Motor neuron (in vitro differentiated cells): Measurements from ENCODE around the gene AP1S2. TPM values are rescaled to one million over a fixed set of nuclear protein-coding genes. Genes with fewer than 3 reads are reported as not detected.

Source experiments
- ATAC-seq, 8 experiments: fragments of 200-7000 bp; cut with Tn5 transposase; replicated peaks in 6 of 8; 2 replicates each; pipeline ENCODE4 v1.8.0; 2021; ENCODE audit warnings: mild to moderate bottlenecking in 8 of 8, moderate library complexity in 8 of 8
- H3K27ac ChIP-seq, 2 donors: fragments of 250-450 bp; sonication (Bioruptor Pico); 2 replicates each; pipeline ENCODE4 v1.9.0; 2021; ENCODE audit warnings: antibody characterized with exemption in 2 of 2, mild to moderate bottlenecking in 2 of 2, moderate library complexity in 1 of 2
- H3K4me1 ChIP-seq, 2 donors: fragments of 250-450 bp; sonication (Bioruptor Pico); replicated peaks in 1 of 2; 2 replicates each; pipeline ENCODE4 v1.6.1; 2021; ENCODE audit warnings: antibody characterized with exemption in 2 of 2, mild to moderate bottlenecking in 2 of 2, moderate library complexity in 1 of 2
- H3K4me3 ChIP-seq, 5 donors: fragments of 250-450 bp; sonication (Bioruptor Pico); 2 replicates each; pipeline ENCODE4 v1.9.0; 2021; ENCODE audit warnings: antibody characterized with exemption in 5 of 5, mild to moderate bottlenecking in 5 of 5, moderate library complexity in 4 of 5
- WGBS, 10 experiments: fragments of 450-650 bp; shearing (Covaris generic); methylation state at CpG; one replicate each; pipeline ENCODE4 v1.0.0; 2022; 5-methylcytosine and 5-hydroxymethylcytosine counted together
- in situ Hi-C, 9 experiments: fragments of 400-800 bp; cut with MboI; loops; one replicate each; pipeline ENCODE4 v1.15.0; 2021; ENCODE audit warnings: low sequenced_read_pairs in 9 of 9, low pct_unique_long_range_greater_than_20kb in 2 of 9; ENCODE audit not compliant: unreplicated experiment in 9 of 9
- total RNA-seq, 8 experiments: library from RNA; unstranded; fragments of 300-600 nt; gene quantifications; 2 replicates each; pipeline versions ENCODE4 v1.2.3 to v1.2.4, GENCODE V29; 2022

AP1S2 gene
- total RNA-seq, 8 experiments from 2014 or later, result 50.0 to 137 (median 77.4) TPM

GRCh38 chrX:15786915-15787314 is 67.7 kb downstream of the AP1S2 start:
- peak in 3 of 8 experiments; percentile 9 to 25 (median 22) for ATAC-seq
- in situ Hi-C loops, result loop anchor here in 1 of 9 experiments (25.0 kb wide), 1 partner anchor 100 kb away; no protein-coding TSS in a partner anchor

DNA sequence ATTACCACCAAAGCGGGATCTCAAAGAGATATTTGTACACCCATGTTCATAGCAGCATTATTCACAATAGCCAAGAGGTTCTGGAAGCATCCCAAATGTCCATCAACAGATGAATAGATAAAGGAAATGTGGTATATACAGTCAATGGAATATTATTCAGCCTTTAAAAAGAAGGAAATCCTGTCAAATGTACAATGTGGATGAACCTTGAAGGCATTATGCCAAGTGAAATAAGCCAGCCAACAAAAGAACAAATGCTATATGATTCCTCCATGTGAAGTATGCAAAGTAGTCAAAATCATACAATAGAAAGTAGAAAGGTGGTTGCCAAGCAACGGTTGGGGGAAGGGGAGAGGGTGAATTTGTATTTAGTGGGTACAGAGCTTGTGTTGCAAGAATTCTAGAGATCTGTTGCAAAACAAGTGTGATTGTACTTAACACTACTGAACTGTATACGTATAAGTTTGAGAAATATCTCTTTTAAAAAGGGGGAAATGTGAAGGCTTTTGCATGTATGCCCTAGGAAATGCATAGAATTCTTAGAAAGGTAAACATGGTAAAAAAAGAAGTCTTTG is 69.3 kb downstream of the AP1S2 start:
- in situ Hi-C loops, result loop anchor here in 1 of 9 experiments (25.0 kb wide), 1 partner anchor 98 kb away; no protein-coding TSS in a partner anchor
- no peak for ATAC-seq
- Histone ChIP-seq H3K27ac (no peak overlapping the region), H3K4me1 (peaks cover 0 to 4% of the 10 kb centered on the region in 2 donors), H3K4me3 (no peak overlapping the region)
- WGBS, 10 experiments, result 82 to 100% (median 95%) methylated on average over 1 to 3 of the region's 3 CpGs; no CpG with 5 or more reads in 1 of the 10 experiments

More at GRCh38 chrX:15786915-15787314, 67.7 kb downstream of the AP1S2 start:
- WGBS, 10 experiments, result 90% methylated on average over 1 of the region's 3 CpGs; no CpG with 5 or more reads in 9 of the 10 experiments
- Histone ChIP-seq H3K27ac (no peak overlapping the region), H3K4me1 (peaks cover 0 to 4% of the 10 kb centered on the region in 2 donors), H3K4me3 (no peak overlapping the region)

DNA sequence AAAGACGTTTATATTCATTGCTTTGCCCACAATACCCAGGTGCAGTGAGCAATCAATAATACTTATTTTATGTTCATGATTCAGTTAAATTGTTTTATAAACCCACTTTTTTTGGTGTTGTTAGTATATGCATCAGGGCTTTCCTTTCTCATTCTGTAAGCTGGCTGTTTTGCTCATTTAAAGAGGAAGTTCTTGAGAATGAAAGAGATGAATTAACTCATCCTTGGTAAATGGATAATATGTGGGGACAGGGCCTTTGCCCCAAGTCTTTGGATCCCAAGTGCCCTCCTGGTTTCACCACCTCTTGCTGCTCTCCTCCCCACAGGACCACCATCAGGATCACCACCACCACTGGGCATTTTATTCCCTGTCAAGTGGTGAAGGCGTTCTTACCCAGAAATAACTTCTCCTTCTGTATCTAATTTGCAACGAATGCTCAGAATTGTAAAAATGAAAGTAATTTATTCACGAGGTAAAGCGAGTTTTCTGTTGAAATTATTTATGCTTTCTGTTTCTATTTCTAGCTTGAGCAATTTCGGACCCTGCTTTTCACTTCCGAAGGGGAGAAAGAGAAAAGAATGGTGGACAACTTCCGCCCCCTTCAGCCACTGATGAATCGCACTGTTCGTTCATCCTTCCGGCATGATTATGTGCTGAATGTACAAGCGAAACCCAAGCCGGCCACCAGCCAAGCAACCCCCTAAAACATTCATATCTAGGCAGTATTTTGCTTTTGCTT is 72.5 kb downstream of the AP1S2 start:
- H3K27ac ChIP-seq, result no peak overlapping the region
- in situ Hi-C loops, result loop anchor here in 1 of 9 experiments (25.0 kb wide), 1 partner anchor 95 kb away; no protein-coding TSS in a partner anchor
- H3K4me1 ChIP-seq, result peaks cover 0 to 3% of the 10 kb centered on the region in 2 donors
- ATAC-seq, result no peak
- WGBS, 10 experiments, result 18 to 100% (median 94%) methylated on average over 1 to 13 of the region's 13 CpGs; no CpG with 5 or more reads in 5 of the 10 experiments
- H3K4me3 ChIP-seq, result no peak overlapping the region

Other genes starting within 250 kb of the AP1S2 start
- 1 to 10 TPM in 4 of 8 experiments, under 1 TPM in 3, not detected in 1; 0.28 to 2.2 (median 1.0) TPM for gene CLTRN, start 190.0 kb downstream of the AP1S2 start, total RNA-seq
- 100 to 1,000 TPM in 1 of 8 experiments, 10 to 100 TPM in 2, 1 to 10 TPM in 5; 2.1 to 103 (median 6.5) TPM for gene CA5B, start 116.5 kb downstream of the AP1S2 start, total RNA-seq
- 10 to 100 TPM in 4 of 8 experiments, 1 to 10 TPM in 4; 7.8 to 19.6 (median 10.3) TPM for gene ZRSR2, start 64.3 kb downstream of the AP1S2 start, total RNA-seq